Astrocyte (in vitro differentiated cells and primary cell): ENCODE data around the gene CHN2.

Source experiments
- EZH2 ChIP-seq: IDR thresholded peaks from 2 replicates; pipeline ENCODE4 v1.6.1; 2012; ENCODE audit warnings: mild to moderate bottlenecking, low read length, inconsistent platforms; ENCODE audit not compliant: insufficient read depth
- TF ChIP-seq, protein P1 (sequence below): IDR thresholded peaks from 2 replicates; pipeline ENCODE4 v1.5.1; 2011; ENCODE audit warnings: low read depth, mild to moderate bottlenecking, inconsistent platforms, low read length, moderate library complexity; ENCODE audit not compliant: insufficient read depth

DNA sequence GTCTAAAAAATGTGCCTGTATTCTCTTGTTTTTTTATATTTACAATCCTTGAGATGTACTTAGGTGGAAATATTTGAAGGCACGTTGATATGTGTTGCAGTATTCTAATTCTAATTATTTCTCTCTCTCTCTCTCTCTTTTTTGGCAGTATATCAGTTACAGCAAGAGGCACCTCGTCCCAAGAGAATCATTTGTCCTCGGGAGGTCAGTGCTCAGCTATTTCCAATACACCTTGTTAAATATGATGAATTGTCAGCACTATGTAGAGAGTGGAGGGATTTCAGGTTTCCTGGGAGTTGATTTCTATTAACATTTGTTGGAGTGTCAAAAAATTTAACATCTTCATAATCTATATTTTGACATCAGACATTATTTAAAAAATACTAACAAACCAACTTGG is 173.2 kb downstream of the CHN2 start:
- TF ChIP-seq, protein P1, sequence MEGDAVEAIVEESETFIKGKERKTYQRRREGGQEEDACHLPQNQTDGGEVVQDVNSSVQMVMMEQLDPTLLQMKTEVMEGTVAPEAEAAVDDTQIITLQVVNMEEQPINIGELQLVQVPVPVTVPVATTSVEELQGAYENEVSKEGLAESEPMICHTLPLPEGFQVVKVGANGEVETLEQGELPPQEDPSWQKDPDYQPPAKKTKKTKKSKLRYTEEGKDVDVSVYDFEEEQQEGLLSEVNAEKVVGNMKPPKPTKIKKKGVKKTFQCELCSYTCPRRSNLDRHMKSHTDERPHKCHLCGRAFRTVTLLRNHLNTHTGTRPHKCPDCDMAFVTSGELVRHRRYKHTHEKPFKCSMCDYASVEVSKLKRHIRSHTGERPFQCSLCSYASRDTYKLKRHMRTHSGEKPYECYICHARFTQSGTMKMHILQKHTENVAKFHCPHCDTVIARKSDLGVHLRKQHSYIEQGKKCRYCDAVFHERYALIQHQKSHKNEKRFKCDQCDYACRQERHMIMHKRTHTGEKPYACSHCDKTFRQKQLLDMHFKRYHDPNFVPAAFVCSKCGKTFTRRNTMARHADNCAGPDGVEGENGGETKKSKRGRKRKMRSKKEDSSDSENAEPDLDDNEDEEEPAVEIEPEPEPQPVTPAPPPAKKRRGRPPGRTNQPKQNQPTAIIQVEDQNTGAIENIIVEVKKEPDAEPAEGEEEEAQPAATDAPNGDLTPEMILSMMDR, result no peak
- no peak for TF ChIP-seq EZH2
